Amniotic stem cell (primary cell): ENCODE data around the gene OLFML2B.
"Not testable (repeated sequence)": the region's sequence is repeated elsewhere in the genome, so short reads cannot be mapped to it uniquely, and the experiment has no call there.

Experiments
- DNase-seq: peaks from one replicate; lab custom pipeline; 2025; lab: John Stamatoyannopoulos, UW

OLFML2B gene

GRCh38 chr1:162035241-162035640 is 11.6 kb upstream of the OLFML2B start:
- DNase-seq, result no peak

DNA sequence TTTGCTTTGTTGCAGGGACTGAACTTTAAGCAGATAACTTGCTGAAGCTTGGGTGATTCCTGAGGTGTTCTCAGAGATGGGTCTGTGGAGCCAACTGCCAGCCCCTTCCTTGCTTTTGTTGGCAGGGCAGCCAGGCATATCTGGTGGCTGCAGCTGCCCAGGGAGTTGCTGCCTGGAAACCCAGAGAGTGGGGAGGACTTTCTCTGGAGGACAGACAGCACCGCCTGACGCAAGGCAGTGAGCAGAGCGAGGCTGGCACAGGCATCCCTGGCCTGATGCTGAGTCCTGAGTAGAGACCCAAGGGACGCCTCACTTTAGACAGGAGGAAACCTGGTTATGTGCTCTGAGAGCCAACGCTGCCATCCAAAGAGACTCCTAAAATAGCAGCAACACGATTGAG is 9.8 kb upstream of the OLFML2B start:
- no peak for DNase-seq

DNA sequence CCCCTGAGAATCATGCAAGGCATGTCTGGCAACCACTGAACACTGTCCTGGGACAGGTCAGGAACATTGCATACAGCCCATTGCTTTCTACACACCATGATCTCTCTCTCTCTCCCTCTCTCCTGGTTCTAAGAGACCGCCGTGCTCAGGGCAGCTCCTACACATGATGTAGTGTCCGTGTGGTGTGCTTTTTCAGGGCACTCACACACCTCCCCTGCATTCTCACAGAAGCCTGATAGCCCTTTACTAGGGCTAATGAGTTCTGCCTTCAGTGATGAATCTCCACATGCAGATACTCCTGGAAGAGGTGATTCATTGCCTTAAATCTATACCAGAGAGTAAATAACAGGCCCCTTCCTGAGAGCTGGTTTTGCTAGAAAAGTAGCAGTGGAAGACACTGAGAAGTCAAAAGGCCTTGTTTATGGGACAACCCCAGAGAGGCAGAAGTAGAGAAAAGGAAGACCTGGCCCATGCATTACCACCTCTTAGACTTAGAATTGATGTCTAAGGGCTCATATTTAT is 7.2 kb upstream of the OLFML2B start:
- no peak for DNase-seq

GRCh38 chr1:162029157-162029556 is 5.5 kb upstream of the OLFML2B start:
- no peak for DNase-seq

- DNase-seq, result no peak
Observed at GRCh38 chr1:162028726-162029125, 5.1 kb upstream of the OLFML2B start.

DNA sequence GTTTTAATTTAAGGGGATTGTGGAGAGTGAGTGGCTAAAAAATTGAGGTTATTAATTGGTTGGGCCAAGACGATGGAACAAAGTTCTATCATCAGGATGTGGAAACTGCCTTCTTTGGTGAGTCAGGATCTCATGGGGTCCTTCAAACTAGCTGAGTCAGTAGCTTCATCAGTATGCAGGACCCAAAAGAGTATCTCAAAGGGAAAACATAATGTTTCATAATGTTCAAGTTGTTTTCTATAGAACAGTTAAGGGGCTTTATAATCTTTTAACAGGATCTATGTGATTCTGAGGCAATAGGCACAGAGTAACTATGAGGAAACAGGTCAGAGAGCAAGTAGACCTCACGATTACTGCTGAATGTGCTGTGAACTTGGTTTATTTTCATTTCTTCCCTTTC is 3.2 kb upstream of the OLFML2B start:
- no peak for DNase-seq

DNA sequence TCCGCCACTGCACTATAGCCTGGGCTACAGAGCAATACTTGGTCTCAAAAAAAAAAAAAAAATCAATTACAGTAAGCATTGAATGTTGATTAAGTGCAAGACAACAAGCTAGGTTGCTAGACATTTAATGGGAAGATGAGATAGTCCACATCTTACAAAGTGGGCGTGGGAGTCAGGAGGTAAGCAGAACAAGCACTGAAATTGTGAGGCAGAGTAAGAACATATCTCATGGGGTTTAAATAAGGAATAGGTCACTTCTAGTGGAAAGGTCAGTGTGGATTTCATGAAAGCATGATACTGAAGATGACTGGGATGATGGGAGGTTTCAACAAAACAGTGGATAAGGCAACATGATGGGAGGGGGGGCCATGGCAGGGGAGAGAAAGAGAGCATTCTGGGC is 1.9 kb upstream of the OLFML2B start:
- DNase-seq, result no peak

DNA sequence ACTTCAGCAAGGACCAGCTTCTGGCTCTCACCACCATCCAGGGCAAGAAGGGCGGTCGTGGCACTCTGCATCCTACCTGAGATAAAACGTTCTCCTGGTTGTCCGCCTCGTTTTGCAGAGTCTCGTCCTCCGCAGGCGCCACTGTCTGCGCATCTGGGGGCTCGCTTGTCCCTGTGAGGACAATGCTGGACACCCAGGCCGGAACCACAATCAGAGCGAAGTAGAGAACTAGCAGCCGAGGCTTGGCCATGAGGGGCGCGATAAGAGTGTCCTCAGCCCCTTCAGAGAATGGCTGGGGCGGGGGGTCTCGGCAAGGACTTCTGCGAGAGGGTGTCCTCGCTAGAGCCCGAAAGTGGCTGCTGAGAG is 505 bp downstream of the OLFML2B start:
- no peak for DNase-seq

GRCh38 chr1:162022626-162023025 is 1.0 kb downstream of the OLFML2B start:
- DNase-seq, result no peak

DNA sequence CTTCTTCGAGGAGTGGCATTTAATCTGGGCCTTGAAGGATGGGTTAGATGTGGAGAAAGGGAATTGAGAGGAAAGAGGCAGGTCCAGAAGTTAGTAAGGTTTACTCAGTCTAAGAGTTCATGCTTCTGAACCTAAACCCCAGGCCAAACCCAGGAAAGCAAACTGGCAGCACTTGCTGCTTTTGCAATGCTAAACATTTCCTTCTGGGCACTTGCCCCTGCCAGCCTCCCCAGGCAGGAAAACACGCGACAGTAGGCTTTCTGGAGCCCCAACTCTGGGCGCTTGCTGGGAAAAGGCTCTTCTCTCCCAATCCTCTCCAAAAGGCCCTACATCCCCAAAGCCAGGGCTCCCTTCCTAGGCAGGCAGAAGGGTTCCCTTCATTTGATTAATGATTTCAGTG is 2.5 kb downstream of the OLFML2B start:
- no peak for DNase-seq

GRCh38 chr1:162020150-162020549 is 3.5 kb downstream of the OLFML2B start:
- no peak for DNase-seq

DNA sequence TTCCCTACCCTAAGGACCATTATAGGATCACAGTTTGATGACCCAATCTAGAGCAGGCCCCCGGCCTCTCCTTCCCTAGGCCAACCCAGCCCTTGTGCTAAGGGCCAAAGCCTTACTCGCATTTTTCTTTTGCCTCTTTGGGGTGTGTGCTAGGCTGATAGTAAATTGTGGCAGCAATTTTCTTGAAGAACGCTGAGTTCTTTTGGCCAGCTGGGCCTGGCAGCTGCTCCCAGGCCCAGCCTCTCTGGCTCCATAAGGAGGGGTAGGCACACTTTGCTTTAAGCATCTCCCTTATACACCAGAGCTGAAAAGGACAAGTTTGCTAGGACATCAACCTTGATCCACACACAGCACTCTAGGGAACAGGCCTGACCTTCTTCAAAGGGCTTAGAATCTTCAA is 4.2 kb downstream of the OLFML2B start:
- DNase-seq, result no peak

- no peak for DNase-seq
Observed at GRCh38 chr1:162019006-162019405, 4.7 kb downstream of the OLFML2B start.

DNA sequence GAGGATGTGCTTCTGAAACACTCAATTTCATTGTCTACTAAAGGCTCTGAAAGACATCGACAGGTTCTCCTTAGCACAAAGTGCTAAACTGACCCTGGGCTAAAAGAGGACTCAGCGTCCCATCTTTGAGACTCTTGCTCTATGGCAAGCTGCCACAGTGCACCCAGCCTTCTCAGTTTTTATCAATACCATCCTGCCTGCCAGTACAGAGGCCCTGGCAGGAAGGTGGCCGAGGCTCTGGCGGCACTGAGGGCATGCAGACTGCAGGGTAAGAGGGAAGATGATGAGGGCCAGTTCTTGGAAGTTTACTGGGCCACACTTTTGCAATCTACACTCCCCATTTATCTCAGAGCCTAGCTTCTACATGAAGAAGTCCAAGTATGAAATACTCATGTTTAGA is 5.3 kb downstream of the OLFML2B start:
- no peak for DNase-seq

GRCh38 chr1:162017791-162018190 is 5.9 kb downstream of the OLFML2B start:
- not testable (repeated sequence) for DNase-seq

GRCh38 chr1:162016631-162017030 is 7.0 kb downstream of the OLFML2B start:
- DNase-seq, result no peak

GRCh38 chr1:162015196-162015595 is 8.5 kb downstream of the OLFML2B start:
- no peak for DNase-seq

DNA sequence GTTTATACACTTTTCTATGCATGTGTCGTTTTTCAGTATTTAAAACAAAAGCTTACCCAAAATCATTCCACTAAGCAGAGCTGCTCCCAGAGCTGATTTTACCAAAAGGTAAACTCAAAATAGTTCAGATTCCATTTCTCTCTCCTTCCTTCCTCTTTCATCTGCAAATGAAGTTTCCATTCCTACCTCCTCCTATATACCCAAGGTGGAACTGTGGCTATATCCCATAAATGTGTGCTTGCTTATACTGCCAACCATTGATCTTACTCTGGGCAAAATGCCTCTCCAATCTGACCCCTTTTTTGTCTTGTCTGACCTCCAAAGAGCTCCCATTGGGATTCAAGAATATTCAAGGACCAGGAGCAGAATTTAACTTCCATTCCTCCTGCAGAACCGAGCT is 9.5 kb downstream of the OLFML2B start:
- no peak for DNase-seq

GRCh38 chr1:162013289-162013688 is 10.4 kb downstream of the OLFML2B start:
- DNase-seq, result no peak

DNA sequence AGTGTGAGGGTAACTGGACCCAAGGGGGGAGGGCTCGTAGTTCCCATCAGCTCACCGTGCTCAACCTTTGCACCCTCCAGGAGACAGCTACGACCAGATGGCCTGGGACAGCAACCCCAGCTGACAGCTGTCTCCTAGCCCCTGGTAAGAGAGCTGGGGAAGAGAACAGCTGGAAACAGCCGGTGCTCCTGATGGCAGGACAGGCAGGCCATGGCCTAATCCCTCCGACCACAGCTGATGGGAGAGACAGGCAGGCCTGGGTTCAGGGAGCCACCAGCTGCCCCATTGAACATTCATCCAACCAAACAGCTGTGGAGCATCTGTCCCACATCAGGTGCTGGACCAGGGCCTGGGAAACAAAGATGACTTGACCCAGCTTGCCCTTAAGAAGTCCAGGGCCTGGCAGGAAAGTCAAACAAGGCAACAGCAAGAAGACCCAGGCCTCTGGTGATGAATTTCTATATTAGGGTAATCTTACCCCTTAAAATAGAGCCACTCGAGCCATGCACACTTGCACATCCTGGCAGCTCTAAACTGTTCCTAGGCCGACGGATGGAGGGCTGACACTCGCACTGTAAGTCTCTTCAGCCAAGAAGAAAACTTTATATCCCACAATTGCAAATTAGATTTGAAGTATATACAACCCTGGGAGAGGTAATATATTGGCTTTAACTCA is 12.2 kb downstream of the OLFML2B start:
- no peak for DNase-seq

DNA sequence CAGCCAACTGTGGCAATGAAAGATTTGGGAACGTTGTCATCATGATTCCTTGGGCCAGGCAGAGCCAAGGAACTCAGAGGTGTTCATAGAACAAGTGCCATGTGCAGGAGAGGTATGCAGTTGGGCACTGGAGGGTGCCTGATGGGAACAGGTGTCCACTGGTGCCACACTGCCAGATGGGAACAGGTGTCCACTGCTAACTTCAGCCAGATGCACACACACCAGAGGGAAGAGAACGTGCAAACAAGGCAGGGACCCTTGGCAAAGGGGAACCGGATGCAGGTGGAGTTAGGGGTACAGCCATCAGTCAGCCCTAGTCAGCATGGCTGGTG is 13.5 kb downstream of the OLFML2B start:
- DNase-seq, result no peak

- no peak for DNase-seq
Observed at GRCh38 chr1:162009501-162010174, 14.0 kb downstream of the OLFML2B start.

- no peak for DNase-seq
Observed at GRCh38 chr1:162008799-162009198, 14.9 kb downstream of the OLFML2B start.

DNA sequence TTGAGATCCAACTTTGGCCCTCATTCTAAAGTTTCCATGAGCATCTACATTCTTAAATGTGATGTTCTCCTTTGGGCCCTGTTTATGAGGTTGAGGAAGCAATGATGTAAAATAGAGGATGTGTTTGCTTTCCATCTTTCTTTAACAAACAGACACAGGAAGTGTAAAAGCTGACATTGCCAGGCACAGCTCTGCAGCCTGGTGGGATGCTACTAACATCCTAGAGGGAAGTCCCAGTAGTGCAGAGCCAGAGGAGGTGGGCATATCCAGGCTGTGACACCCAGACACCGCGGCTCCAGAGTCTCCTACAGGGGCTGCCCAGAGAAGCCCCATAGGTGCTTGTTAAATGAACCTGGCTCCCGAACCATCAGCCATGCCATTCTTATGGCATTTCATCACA is 16.2 kb downstream of the OLFML2B start:
- no peak for DNase-seq
